ENCODE data around the gene NEK11. TPM values are rescaled to one million over a fixed set of nuclear protein-coding genes. Genes with fewer than 3 reads are reported as not detected.

NEK11 gene
- total RNA-seq, 1 donor from 2014 or later, result 13.8 TPM

GRCh38 chr3:131338948-131339640 lies 312.4 kb downstream of the NEK11 start:
- H3K36me3 Mint-ChIP-seq, result no peaks in the 10 kb centered on the region
- DNase-seq (ENCODE audit: extremely low spot score, unreplicated experiment), result no peak
- H3K27me3 Mint-ChIP-seq, result no peaks in the 10 kb centered on the region
- no peak overlapping the region for H3K27ac Mint-ChIP-seq
- peaks cover 4% of the 10 kb centered on the region for H3K9me3 Mint-ChIP-seq
- H3K4me3 Mint-ChIP-seq, result no peak overlapping the region
- no peak for TF ChIP-seq CTCF (conservative IDR thresholded peaks at IDR 0.05)
- no peaks in the 10 kb centered on the region for H3K4me1 Mint-ChIP-seq (ENCODE audit: unreplicated experiment)

GRCh38 chr3:131341761-131342160 lies 315.1 kb downstream of the NEK11 start:
- no peak for DNase-seq (ENCODE audit: extremely low spot score, unreplicated experiment)
- no peak overlapping the region for H3K27ac Mint-ChIP-seq
- no peaks in the 10 kb centered on the region for H3K27me3 Mint-ChIP-seq
- no peak for TF ChIP-seq CTCF (conservative IDR thresholded peaks at IDR 0.05)
- no peaks in the 10 kb centered on the region for H3K4me1 Mint-ChIP-seq (ENCODE audit: unreplicated experiment)
- peaks cover 4% of the 10 kb centered on the region for H3K9me3 Mint-ChIP-seq
- no peaks in the 10 kb centered on the region for H3K36me3 Mint-ChIP-seq
- no peak overlapping the region for H3K4me3 Mint-ChIP-seq

- DNase-seq (ENCODE audit: extremely low spot score, unreplicated experiment), result no peak
- H3K27me3 Mint-ChIP-seq, result no peaks in the 10 kb centered on the region
- no peaks in the 10 kb centered on the region for H3K36me3 Mint-ChIP-seq
- no peak overlapping the region for H3K4me3 Mint-ChIP-seq
- H3K9me3 Mint-ChIP-seq, result no peaks in the 10 kb centered on the region
- H3K27ac Mint-ChIP-seq, result no peak overlapping the region
- H3K4me1 Mint-ChIP-seq (ENCODE audit: unreplicated experiment), result peaks cover 9% of the 10 kb centered on the region
- TF ChIP-seq CTCF (conservative IDR thresholded peaks at IDR 0.05), result no peak
These were observed 322.2 kb downstream of the NEK11 start for GRCh38 chr3:131348911-131349310.

GRCh38 chr3:131349454-131349853 lies 322.8 kb downstream of the NEK11 start:
- H3K27ac Mint-ChIP-seq, result no peak overlapping the region
- no peaks in the 10 kb centered on the region for H3K27me3 Mint-ChIP-seq
- H3K4me3 Mint-ChIP-seq, result no peak overlapping the region
- no peak for DNase-seq (ENCODE audit: extremely low spot score, unreplicated experiment)
- no peaks in the 10 kb centered on the region for H3K36me3 Mint-ChIP-seq
- no peaks in the 10 kb centered on the region for H3K9me3 Mint-ChIP-seq
- no peak for TF ChIP-seq CTCF (conservative IDR thresholded peaks at IDR 0.05)
- peaks cover 9% of the 10 kb centered on the region for H3K4me1 Mint-ChIP-seq (ENCODE audit: unreplicated experiment)

GRCh38 chr3:131349946-131350347 lies 323.3 kb downstream of the NEK11 start:
- Mint-ChIP-seq H3K27ac (no peak overlapping the region), H3K4me1 (ENCODE audit: unreplicated experiment) (peaks cover 9% of the 10 kb centered on the region), H3K27me3 (no peaks in the 10 kb centered on the region), H3K9me3 (no peaks in the 10 kb centered on the region), H3K4me3 (no peak overlapping the region), H3K36me3 (no peaks in the 10 kb centered on the region)
- TF ChIP-seq CTCF (conservative IDR thresholded peaks at IDR 0.05), result no peak
- no peak for DNase-seq (ENCODE audit: extremely low spot score, unreplicated experiment)
